Naive thymus-derived CD4-positive, alpha-beta T cell (primary cell): ENCODE data around the gene EIF4A3. TPM values are rescaled to one million over a fixed set of nuclear protein-coding genes. Genes with fewer than 3 reads are reported as not detected.

Experiments
- ATAC-seq: fragments of 150-1000 bp; cut with Tn5 transposase; 2 replicates; pipeline ENCODE4 v1.10.0; 2021; ENCODE audit warnings: mild to moderate bottlenecking, moderate library complexity
- CTCF ChIA-PET: fragments of 350-600 bp; sonication (Branson Sonifier 250); formaldehyde crosslinking; loops from one replicate; lab custom pipeline; 2021; ENCODE audit warnings: antibody characterized with exemption; lab: Charles Lee
- POLR2A ChIA-PET: fragments of 350-600 bp; sonication (Branson Sonifier 250); formaldehyde crosslinking; loops from one replicate; lab custom pipeline; 2021; ENCODE audit warnings: antibody characterized with exemption, inconsistent platforms; lab: Charles Lee
- DNase-seq, 9 donors: peaks; one replicate each; pipeline versions ENCODE4 v3.0.0 to v3.0.0-alpha.2; 2020 to 2022; ENCODE audit warnings: mixed read lengths in 1 of 9
- H3K27ac ChIP-seq: one replicate; pipeline ENCODE4 v1.7.0; 2013; ENCODE audit warnings: mild to moderate bottlenecking, low read depth, low read length, moderate library complexity
- H3K27me3 ChIP-seq, 2 donors: one replicate each; pipeline ENCODE4 v1.7.0; 2013; ENCODE audit warnings: low read length in 2 of 2, mild to moderate bottlenecking in 2 of 2, moderate library complexity in 2 of 2; ENCODE audit not compliant: control insufficient read depth in 2 of 2, insufficient read depth in 2 of 2
- H3K36me3 ChIP-seq, 3 experiments: 1 replicate in 2 of 3; 2 replicates in 1 of 3; pipeline ENCODE4 v1.7.0; 2013; ENCODE audit warnings: low read length in 3 of 3, mild to moderate bottlenecking in 3 of 3, moderate library complexity in 1 of 3; ENCODE audit not compliant: insufficient read depth in 3 of 3, control insufficient read depth in 2 of 3
- H3K4me1 ChIP-seq, 2 donors: one replicate each; pipeline ENCODE4 v1.7.0; 2013; ENCODE audit warnings: low read length in 2 of 2, mild to moderate bottlenecking in 2 of 2, moderate library complexity in 1 of 2; ENCODE audit not compliant: control insufficient read depth in 2 of 2, insufficient read depth in 2 of 2
- H3K4me3 ChIP-seq: 2 replicates; pipeline ENCODE4 v1.7.0; 2013; ENCODE audit warnings: mild to moderate bottlenecking, low read length
- H3K9me3 ChIP-seq, 3 experiments: 1 replicate in 2 of 3; 2 replicates in 1 of 3; pipeline ENCODE4 v1.7.0; 2013; ENCODE audit warnings: low read length in 3 of 3; ENCODE audit not compliant: control insufficient read depth in 2 of 3
- H3K27ac Mint-ChIP-seq, 9 donors: one replicate each; pipeline ENCODE4 v1.8.0; 2020 to 2022; ENCODE audit warnings: mixed read lengths in 9 of 9, mild to moderate bottlenecking in 8 of 9, moderate library complexity in 5 of 9, inconsistent platforms in 2 of 9
- H3K27me3 Mint-ChIP-seq, 5 donors: one replicate each; pipeline ENCODE4 v1.8.0; 2021 to 2022; ENCODE audit warnings: mixed read lengths in 5 of 5, mild to moderate bottlenecking in 1 of 5
- H3K36me3 Mint-ChIP-seq, 5 donors: one replicate each; pipeline ENCODE4 v1.8.0; 2020 to 2022; ENCODE audit warnings: mixed read lengths in 5 of 5, mild to moderate bottlenecking in 3 of 5, inconsistent platforms in 1 of 5
- H3K4me1 Mint-ChIP-seq, 7 donors: one replicate each; pipeline ENCODE4 v1.8.0; 2020 to 2022; ENCODE audit warnings: mixed read lengths in 7 of 7, mild to moderate bottlenecking in 3 of 7, inconsistent platforms in 1 of 7
- H3K4me3 Mint-ChIP-seq, 10 donors: one replicate each; pipeline ENCODE4 v1.8.0; 2020 to 2022; ENCODE audit warnings: mild to moderate bottlenecking in 10 of 10, mixed read lengths in 10 of 10, moderate library complexity in 6 of 10, inconsistent platforms in 2 of 10
- H3K9me3 Mint-ChIP-seq, 11 donors: one replicate each; pipeline ENCODE4 v1.8.0; 2020 to 2022; ENCODE audit warnings: mixed read lengths in 11 of 11, mild to moderate bottlenecking in 4 of 11, inconsistent platforms in 1 of 11, moderate library complexity in 1 of 11
- intact Hi-C, 2 donors: fragments of 100-400 bp; cut with micrococcal nuclease; formaldehyde crosslinking; loops; one replicate each; pipeline ENCODE4 v1.15.1; 2023
- polyA plus RNA-seq, 2 donors: library from polyadenylated mRNA; unstranded; fragments of 300-500 nt; fragmentation: Illumina TruSeq; gene quantifications; one replicate each; pipeline ENCODE4 v1.2.3, GENCODE V29; 2021
- total RNA-seq, 6 experiments: library from RNA in 5 of 6; stranded (reverse) in 5 of 6; gene quantifications; 1 replicate in 5 of 6; 2 replicates in 1 of 6; pipeline ENCODE4 v1.2.3 and lab custom pipeline; 2021 to 2026

EIF4A3 gene
- total and polyA plus RNA-seq, 7 experiments from 2014 or later = 48.6 to 128 (median 75.9) TPM

DNA sequence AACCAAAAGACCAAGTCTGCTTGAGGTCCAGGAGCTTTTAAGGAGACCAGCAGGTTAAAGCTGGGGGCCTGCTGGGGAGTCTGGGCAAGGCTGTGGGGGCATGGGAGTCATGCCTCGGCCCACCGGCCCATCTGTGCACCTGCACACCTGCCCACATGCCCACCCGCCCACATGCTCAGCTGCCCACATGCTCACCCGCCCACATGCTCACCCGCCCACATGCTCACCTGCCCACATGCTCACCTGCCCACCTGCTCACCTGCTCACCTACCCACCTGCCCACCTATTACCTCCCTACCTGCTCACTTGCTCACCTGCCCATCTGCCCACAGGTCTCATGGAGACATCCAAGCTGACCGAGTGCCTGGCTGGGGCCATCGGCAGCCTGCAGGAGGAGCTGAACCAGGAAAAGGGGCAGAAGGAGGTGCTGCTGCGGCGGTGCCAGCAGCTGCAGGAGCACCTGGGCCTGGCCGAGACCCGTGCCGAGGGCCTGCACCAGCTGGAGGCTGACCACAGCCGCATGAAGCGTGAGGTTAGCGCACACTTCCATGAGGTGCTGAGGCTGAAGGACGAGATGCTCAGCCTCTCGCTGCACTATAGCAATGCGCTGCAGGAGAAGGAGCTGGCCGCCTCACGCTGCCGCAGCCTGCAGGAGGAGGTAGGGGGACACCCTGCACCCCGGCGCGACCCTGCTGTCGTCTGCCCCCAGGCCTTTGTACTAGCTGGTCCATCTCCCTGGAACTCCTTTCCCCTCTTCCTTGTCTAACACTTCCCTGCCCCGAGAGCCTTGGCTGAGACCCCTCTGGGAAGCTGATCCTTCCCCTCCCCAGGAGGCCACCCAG is 36.9 kb upstream of the EIF4A3 start:
- Histone ChIP-seq H3K27ac (no peak overlapping the region), H3K4me3 (no peak overlapping the region), H3K36me3 (no peaks in the 10 kb centered on the region), H3K27me3 (no peaks in the 10 kb centered on the region), H3K4me1 (no peaks in the 10 kb centered on the region), H3K9me3 (no peaks in the 10 kb centered on the region)
- DNase-seq (no peak), ATAC-seq (no peak)
- H3K27me3 Mint-ChIP-seq = no peaks in the 10 kb centered on the region
- ChIA-PET CTCF (interaction anchor here (0.6 kb wide), 1 partner anchor 1951 kb away, joined by 3 read pairs; no protein-coding TSS in a partner anchor), POLR2A (no interaction called here)
- H3K9me3 Mint-ChIP-seq = no peaks in the 10 kb centered on the region
- no peaks in the 10 kb centered on the region for H3K36me3 Mint-ChIP-seq
- H3K4me1 Mint-ChIP-seq = peaks cover 0 to 4% (median 0%) of the 10 kb centered on the region in 7 donors
- H3K4me3 Mint-ChIP-seq = no peak overlapping the region
- H3K27ac Mint-ChIP-seq = peak overlapping the region in 1 of 9 donors; percentile 67
- intact Hi-C loops = no loop called here

DNA sequence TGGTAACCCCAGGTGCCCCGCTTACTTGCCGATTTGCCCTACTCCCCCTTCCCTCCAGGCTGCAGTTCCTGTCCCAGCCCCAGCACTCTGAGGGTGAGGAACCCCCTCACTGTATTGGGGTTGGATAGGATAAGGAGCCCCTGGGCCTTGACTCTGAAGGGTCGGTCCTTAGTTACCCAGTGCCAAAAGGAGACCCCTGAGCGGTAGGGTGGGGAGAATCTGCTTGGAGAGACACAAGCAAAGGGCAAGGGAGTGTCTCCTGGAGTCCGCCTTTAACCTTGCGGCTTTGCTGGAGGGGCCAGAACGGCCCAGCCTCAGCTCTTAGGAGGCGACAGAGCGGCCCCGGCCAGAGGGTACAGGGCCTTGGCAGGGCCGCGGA is 35.9 kb upstream of the EIF4A3 start:
- no peaks in the 10 kb centered on the region for H3K36me3 Mint-ChIP-seq
- H3K27me3 ChIP-seq = no peaks in the 10 kb centered on the region
- peaks cover 0 to 3% (median 0%) of the 10 kb centered on the region in 5 donors for H3K27me3 Mint-ChIP-seq
- H3K27ac ChIP-seq = no peak overlapping the region
- no peaks in the 10 kb centered on the region for H3K9me3 ChIP-seq
- H3K4me1 ChIP-seq = no peaks in the 10 kb centered on the region
- no peak overlapping the region for H3K4me3 Mint-ChIP-seq
- intact Hi-C loops = no loop called here
- no peaks in the 10 kb centered on the region for H3K36me3 ChIP-seq
- H3K27ac Mint-ChIP-seq = no peak overlapping the region
- ATAC-seq = no peak
- peaks cover 0 to 4% (median 0%) of the 10 kb centered on the region in 7 donors for H3K4me1 Mint-ChIP-seq
- ChIA-PET CTCF (no interaction called here), POLR2A (no interaction called here)
- no peaks in the 10 kb centered on the region for H3K9me3 Mint-ChIP-seq
- DNase-seq = no peak
- H3K4me3 ChIP-seq = no peak overlapping the region

GRCh38 chr17:80182118-80182844 is 35.4 kb upstream of the EIF4A3 start:
- no peak overlapping the region for H3K4me3 Mint-ChIP-seq
- H3K27ac ChIP-seq = no peak overlapping the region
- H3K4me1 ChIP-seq = no peaks in the 10 kb centered on the region
- no peak for ATAC-seq
- CTCF ChIA-PET = no interaction called here
- peaks cover 0 to 3% (median 0%) of the 10 kb centered on the region in 5 donors for H3K27me3 Mint-ChIP-seq
- no peaks in the 10 kb centered on the region for H3K9me3 ChIP-seq
- peaks cover 0 to 4% (median 0%) of the 10 kb centered on the region in 7 donors for H3K4me1 Mint-ChIP-seq
- no peak for DNase-seq
- POLR2A ChIA-PET = no interaction called here
- H3K27ac Mint-ChIP-seq = no peak overlapping the region
- no peaks in the 10 kb centered on the region for H3K9me3 Mint-ChIP-seq
- no peak overlapping the region for H3K4me3 ChIP-seq
- no peaks in the 10 kb centered on the region for H3K36me3 Mint-ChIP-seq
- intact Hi-C loops = no loop called here
- H3K27me3 ChIP-seq = no peaks in the 10 kb centered on the region
- no peaks in the 10 kb centered on the region for H3K36me3 ChIP-seq

GRCh38 chr17:80181431-80181830 is 34.5 kb upstream of the EIF4A3 start:
- Mint-ChIP-seq H3K4me3 (no peak overlapping the region), H3K27ac (no peak overlapping the region), H3K27me3 (peaks cover 0 to 3% (median 0%) of the 10 kb centered on the region in 5 donors), H3K4me1 (peaks cover 0 to 4% (median 0%) of the 10 kb centered on the region in 7 donors), H3K36me3 (no peaks in the 10 kb centered on the region), H3K9me3 (no peaks in the 10 kb centered on the region)
- H3K9me3 ChIP-seq = no peaks in the 10 kb centered on the region
- no peak overlapping the region for H3K27ac ChIP-seq
- POLR2A ChIA-PET = interaction anchor here (0.6 kb wide), 1 partner anchor 343 kb away, joined by 3 read pairs; no protein-coding TSS in a partner anchor
- CTCF ChIA-PET = no interaction called here
- DNase-seq = no peak
- no peaks in the 10 kb centered on the region for H3K36me3 ChIP-seq
- no peak for ATAC-seq
- no peaks in the 10 kb centered on the region for H3K4me1 ChIP-seq
- intact Hi-C loops = no loop called here
- no peaks in the 10 kb centered on the region for H3K27me3 ChIP-seq
- H3K4me3 ChIP-seq = no peak overlapping the region

- no peak overlapping the region for H3K27ac Mint-ChIP-seq
- H3K4me3 ChIP-seq = no peak overlapping the region
- H3K9me3 ChIP-seq = no peaks in the 10 kb centered on the region
- no peaks in the 10 kb centered on the region for H3K36me3 Mint-ChIP-seq
- no peaks in the 10 kb centered on the region for H3K4me1 Mint-ChIP-seq
- no peaks in the 10 kb centered on the region for H3K36me3 ChIP-seq
- H3K27ac ChIP-seq = no peak overlapping the region
- peaks cover 0 to 3% (median 0%) of the 10 kb centered on the region in 5 donors for H3K27me3 Mint-ChIP-seq
- no peaks in the 10 kb centered on the region for H3K27me3 ChIP-seq
- intact Hi-C loops = no loop called here
- ChIA-PET CTCF (no interaction called here), POLR2A (interaction anchor here (0.7 kb wide), 1 partner anchor 55 kb away, joined by 3 read pairs; no protein-coding TSS in a partner anchor)
- H3K4me1 ChIP-seq = no peaks in the 10 kb centered on the region
- ATAC-seq (no peak), DNase-seq (no peak)
- no peaks in the 10 kb centered on the region for H3K9me3 Mint-ChIP-seq
- no peak overlapping the region for H3K4me3 Mint-ChIP-seq
Measured at GRCh38 chr17:80180192-80180591, 33.3 kb upstream of the EIF4A3 start.

DNA sequence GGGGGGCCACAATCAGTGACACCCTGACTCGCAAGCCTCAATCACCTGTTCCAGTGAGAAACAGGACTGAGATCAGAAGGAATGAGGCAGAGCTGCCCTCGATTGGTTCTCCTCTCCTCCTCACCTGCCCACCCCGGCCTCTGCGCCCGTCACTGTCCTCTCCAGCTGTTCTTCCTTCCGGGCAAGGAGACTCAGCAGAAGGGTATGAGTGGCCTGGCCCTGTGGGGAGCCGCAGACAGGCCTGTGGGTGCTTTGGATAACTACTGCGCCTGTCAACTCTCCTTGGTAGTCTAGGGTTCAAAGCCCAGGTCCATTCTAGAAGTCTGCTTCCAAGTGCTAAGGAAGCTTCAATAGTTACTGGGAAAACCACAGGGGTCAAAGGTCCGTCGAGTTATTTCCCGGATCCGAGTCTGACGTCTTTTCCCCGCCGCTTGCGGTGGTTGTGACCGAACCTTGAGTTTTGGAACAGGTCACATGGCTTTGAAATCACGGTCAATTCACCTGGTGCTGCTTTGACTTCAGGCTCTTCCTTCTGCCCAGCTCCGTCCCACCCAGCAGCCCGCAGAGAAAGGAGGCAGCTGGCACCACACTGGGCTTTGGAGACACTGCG is 31.2 kb upstream of the EIF4A3 start:
- peaks cover 0 to 4% (median 0%) of the 10 kb centered on the region in 5 donors for H3K27me3 Mint-ChIP-seq
- ChIA-PET CTCF (no interaction called here), POLR2A (no interaction called here)
- H3K4me3 Mint-ChIP-seq = no peak overlapping the region
- no peak for DNase-seq
- H3K9me3 Mint-ChIP-seq = no peaks in the 10 kb centered on the region
- Histone ChIP-seq H3K36me3 (no peaks in the 10 kb centered on the region), H3K27me3 (no peaks in the 10 kb centered on the region), H3K4me3 (no peak overlapping the region), H3K27ac (no peak overlapping the region), H3K9me3 (no peaks in the 10 kb centered on the region), H3K4me1 (no peaks in the 10 kb centered on the region)
- ATAC-seq = no peak
- no peaks in the 10 kb centered on the region for H3K4me1 Mint-ChIP-seq
- no peaks in the 10 kb centered on the region for H3K36me3 Mint-ChIP-seq
- intact Hi-C loops = no loop called here
- H3K27ac Mint-ChIP-seq = no peak overlapping the region
